HepG2 (cell line): ENCODE data around the gene BHLHE23.

Experiments
- EZH2 ChIP-seq: conservative IDR thresholded peaks from 2 replicates; pipeline ENCODE4 v1.6.1; 2012; ENCODE audit warnings: mild to moderate bottlenecking, low read depth, low read length, moderate library complexity
- POLR2A ChIP-seq, 2 experiments: IDR thresholded peaks; 2 replicates each; pipeline ENCODE4 v1.6.1; 2011; ENCODE audit warnings: low read depth in 2 of 2, low read length in 2 of 2, mild to moderate bottlenecking in 1 of 2, moderate library complexity in 1 of 2; ENCODE audit not compliant: insufficient read depth in 1 of 2
- YY1 ChIP-seq: IDR thresholded peaks from 2 replicates; pipeline ENCODE4 v1.6.1; 2011; ENCODE audit warnings: low read length, low read depth, moderate library complexity, mild to moderate bottlenecking; ENCODE audit not compliant: insufficient read depth, insufficient replicate concordance
- ZNF484 ChIP-seq: sonication (generic); formaldehyde crosslinking; IDR thresholded peaks from 2 replicates; pipeline ENCODE4 v1.5.1; 2020; ENCODE audit warnings: mild to moderate bottlenecking, low read depth, missing genetic modification reagents, borderline replicate concordance
- ZNF670 ChIP-seq: sonication (generic); formaldehyde crosslinking; IDR thresholded peaks from 2 replicates; pipeline ENCODE4 v1.8.0; 2022; ENCODE audit warnings: mild to moderate bottlenecking, missing genetic modification reagents, borderline replicate concordance
- TF ChIP-seq, protein P1 (sequence below): sonication (generic); formaldehyde crosslinking; IDR thresholded peaks from 2 replicates; pipeline ENCODE4 v1.4.0; 2020; ENCODE audit warnings: missing genetic modification reagents

DNA sequence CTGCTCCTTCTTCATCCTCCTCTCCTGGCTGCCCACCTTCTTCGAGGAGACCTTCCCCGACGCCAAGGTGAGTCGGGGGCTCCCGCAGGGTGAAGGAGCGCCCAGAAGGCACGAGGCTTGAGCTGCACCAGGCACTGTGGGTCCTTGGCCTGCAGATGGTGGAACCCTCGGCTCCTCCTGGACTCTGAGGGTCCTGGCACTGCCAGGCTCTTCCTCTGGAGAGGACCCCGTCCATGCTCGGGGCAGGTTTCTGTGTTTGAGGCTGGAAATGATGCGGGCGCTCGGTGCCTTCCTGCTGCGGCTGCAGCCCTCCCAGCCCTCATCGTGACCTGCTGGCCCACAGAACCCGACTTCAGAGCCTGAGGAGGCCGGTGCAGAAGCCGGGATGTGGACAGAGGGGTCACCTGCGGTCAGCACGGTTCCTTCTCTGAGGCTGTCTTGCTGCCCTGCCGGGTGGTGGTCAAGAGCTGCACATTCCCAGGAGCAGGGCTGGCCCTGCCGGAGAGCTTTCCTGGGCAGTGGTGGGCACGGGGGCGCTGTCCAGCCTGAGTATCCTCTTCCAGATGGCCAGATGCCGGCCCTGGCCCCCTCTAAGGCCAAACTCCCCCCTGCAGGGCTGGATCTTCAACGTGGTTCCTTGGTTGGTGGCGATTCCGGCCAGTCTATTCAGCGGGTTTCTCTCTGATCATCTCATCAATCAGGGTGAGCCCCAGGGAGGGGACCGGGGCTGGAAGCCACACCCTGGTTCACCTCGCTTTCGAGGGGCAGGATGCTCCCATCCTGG is 43.0 kb downstream of the BHLHE23 start:
- peak in 1 of 2 experiments; percentile 15; a peak in 1 of 4 replicates for TF ChIP-seq POLR2A (IDR thresholded peaks at IDR 0.05; ENCODE audit: insufficient read depth in 1 of 2, low read depth in 2 of 2, low read length in 2 of 2)
- TF ChIP-seq, protein P1, sequence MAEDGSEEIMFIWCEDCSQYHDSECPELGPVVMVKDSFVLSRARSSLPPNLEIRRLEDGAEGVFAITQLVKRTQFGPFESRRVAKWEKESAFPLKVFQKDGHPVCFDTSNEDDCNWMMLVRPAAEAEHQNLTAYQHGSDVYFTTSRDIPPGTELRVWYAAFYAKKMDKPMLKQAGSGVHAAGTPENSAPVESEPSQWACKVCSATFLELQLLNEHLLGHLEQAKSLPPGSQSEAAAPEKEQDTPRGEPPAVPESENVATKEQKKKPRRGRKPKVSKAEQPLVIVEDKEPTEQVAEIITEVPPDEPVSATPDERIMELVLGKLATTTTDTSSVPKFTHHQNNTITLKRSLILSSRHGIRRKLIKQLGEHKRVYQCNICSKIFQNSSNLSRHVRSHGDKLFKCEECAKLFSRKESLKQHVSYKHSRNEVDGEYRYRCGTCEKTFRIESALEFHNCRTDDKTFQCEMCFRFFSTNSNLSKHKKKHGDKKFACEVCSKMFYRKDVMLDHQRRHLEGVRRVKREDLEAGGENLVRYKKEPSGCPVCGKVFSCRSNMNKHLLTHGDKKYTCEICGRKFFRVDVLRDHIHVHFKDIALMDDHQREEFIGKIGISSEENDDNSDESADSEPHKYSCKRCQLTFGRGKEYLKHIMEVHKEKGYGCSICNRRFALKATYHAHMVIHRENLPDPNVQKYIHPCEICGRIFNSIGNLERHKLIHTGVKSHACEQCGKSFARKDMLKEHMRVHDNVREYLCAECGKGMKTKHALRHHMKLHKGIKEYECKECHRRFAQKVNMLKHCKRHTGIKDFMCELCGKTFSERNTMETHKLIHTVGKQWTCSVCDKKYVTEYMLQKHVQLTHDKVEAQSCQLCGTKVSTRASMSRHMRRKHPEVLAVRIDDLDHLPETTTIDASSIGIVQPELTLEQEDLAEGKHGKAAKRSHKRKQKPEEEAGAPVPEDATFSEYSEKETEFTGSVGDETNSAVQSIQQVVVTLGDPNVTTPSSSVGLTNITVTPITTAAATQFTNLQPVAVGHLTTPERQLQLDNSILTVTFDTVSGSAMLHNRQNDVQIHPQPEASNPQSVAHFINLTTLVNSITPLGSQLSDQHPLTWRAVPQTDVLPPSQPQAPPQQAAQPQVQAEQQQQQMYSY (CRISPR knock-in tag): no peak
- TF ChIP-seq YY1: no peak
- no peak for TF ChIP-seq ZNF484
- TF ChIP-seq ZNF670 (CRISPR knock-in tag): no peak
- TF ChIP-seq EZH2: no peak
